Measurements from ENCODE around the gene KDM5B. TPM values are rescaled to one million over a fixed set of nuclear protein-coding genes. Genes with fewer than 3 reads are reported as not detected.
"Not testable (repeated sequence)": the region's sequence is repeated elsewhere in the genome, so short reads cannot be mapped to it uniquely, and the experiment has no call there.

Gene KDM5B
- polyA plus RNA-seq, 3 donors, result 3.4 to 12.5 (median 10.6) TPM

DNA sequence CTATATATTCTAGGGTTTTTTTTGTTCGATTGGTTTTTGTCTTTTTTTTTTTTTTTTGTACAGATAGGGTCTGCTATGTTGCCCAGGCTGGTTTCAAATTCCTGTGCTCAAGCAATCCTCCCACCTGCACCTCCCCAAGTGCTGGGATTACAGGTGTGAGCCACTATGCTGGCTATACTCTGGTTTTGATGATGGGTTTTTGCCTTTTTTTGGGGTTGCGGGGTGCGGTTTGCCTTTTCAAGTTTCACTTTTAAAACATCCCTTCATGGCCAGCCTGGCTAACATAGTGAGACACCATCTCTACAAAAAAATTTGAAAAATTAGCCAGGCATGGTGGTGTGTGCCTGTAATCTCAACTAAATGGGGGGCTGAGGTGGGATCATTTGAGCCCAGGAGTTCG lies 10.0 kb downstream of the KDM5B start:
- H3K36me3 ChIP-seq (replicated peaks in 1 of 2; ENCODE audit: control insufficient read depth in 1 of 2, insufficient read depth in 2 of 2, low read length in 2 of 2), result no peaks in the 10 kb centered on the region
- DNase-seq, result no peak
- Mint-ChIP-seq H3K4me1 (peaks cover 16% of the 10 kb centered on the region), H3K9me3 (peaks cover 0 to 2% (median 0%) of the 10 kb centered on the region in 7 donors), H3K27ac (no peak overlapping the region), H3K36me3 (peaks cover 0 to 6% of the 10 kb centered on the region in 2 donors), H3K4me3 (no peak overlapping the region), H3K27me3 (ENCODE audit: low read depth in 3 of 3) (peaks cover 0 to 2% (median 0%) of the 10 kb centered on the region in 3 donors)
- no peak overlapping the region for H3K4me3 ChIP-seq (replicated peaks in 1 of 3; ENCODE audit: low read depth in 2 of 3, low read length in 3 of 3)
- H4K20me1 ChIP-seq (ENCODE audit: insufficient read depth, low read length), result peaks cover 84% of the 10 kb centered on the region
- H3K9me3 ChIP-seq (replicated peaks in 1 of 2; ENCODE audit: control insufficient read depth in 1 of 2, insufficient read depth in 1 of 2, low read length in 2 of 2), result no peaks in the 10 kb centered on the region
- no peaks in the 10 kb centered on the region for H3K27me3 ChIP-seq (ENCODE audit: control insufficient read depth in 2 of 2, insufficient read depth in 2 of 2, low read length in 2 of 2)
- H2AFZ ChIP-seq (ENCODE audit: insufficient read depth, low read depth, low read length, poor library complexity, severe bottlenecking), result no peak overlapping the region
- peaks cover 83% of the 10 kb centered on the region for H3K79me2 ChIP-seq (ENCODE audit: insufficient read depth, low read length)
- no peak overlapping the region for H3K4me2 ChIP-seq (replicated peaks; ENCODE audit: extremely low read depth, low read length, poor library complexity, severe bottlenecking)
- no peak overlapping the region for H3K27ac ChIP-seq (ENCODE audit: low read depth in 1 of 2, low read length in 2 of 2)
- WGBS (ENCODE audit: insufficient coverage), result no CpG with 5 or more reads among the region's 4 CpGs
- H3K4me1 ChIP-seq (ENCODE audit: control insufficient read depth in 1 of 2, insufficient read depth in 2 of 2, low read length in 2 of 2), result peaks cover 6% of the 10 kb centered on the region in 2 donors
- TF ChIP-seq, protein P1, sequence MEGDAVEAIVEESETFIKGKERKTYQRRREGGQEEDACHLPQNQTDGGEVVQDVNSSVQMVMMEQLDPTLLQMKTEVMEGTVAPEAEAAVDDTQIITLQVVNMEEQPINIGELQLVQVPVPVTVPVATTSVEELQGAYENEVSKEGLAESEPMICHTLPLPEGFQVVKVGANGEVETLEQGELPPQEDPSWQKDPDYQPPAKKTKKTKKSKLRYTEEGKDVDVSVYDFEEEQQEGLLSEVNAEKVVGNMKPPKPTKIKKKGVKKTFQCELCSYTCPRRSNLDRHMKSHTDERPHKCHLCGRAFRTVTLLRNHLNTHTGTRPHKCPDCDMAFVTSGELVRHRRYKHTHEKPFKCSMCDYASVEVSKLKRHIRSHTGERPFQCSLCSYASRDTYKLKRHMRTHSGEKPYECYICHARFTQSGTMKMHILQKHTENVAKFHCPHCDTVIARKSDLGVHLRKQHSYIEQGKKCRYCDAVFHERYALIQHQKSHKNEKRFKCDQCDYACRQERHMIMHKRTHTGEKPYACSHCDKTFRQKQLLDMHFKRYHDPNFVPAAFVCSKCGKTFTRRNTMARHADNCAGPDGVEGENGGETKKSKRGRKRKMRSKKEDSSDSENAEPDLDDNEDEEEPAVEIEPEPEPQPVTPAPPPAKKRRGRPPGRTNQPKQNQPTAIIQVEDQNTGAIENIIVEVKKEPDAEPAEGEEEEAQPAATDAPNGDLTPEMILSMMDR (IDR thresholded peaks at IDR 0.05), result no peak
- no peak overlapping the region for H3K9ac ChIP-seq (ENCODE audit: insufficient read depth, low read length, poor library complexity, severe bottlenecking)
- intact Hi-C loops (cut with micrococcal nuclease), result no loop called here

DNA sequence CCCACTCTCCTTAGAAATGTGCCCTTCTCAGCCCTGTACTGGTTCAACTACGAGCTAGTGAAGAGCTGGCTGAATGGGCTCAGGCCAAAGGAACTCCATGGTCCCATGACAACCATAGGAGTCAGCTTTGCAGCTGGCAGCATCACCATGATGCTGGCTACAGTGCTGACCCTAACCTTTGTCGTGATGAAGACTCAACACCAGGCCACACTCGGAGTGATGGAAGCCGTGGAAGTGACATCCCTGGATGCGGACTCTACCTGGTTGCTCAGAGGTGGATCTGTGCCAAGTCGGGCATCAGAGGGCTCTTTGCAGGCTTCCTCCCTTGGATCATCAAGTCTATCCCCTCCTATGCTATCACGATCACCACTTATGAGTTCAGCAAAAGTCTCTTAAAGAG lies 11.6 kb downstream of the KDM5B start:
- Histone ChIP-seq H3K9ac (ENCODE audit: insufficient read depth, low read length, poor library complexity, severe bottlenecking) (no peak overlapping the region), H3K4me1 (ENCODE audit: control insufficient read depth in 1 of 2, insufficient read depth in 2 of 2, low read length in 2 of 2) (no peaks in the 10 kb centered on the region), H3K4me3 (replicated peaks in 1 of 3; ENCODE audit: low read depth in 2 of 3, low read length in 3 of 3) (no peak overlapping the region), H4K20me1 (ENCODE audit: insufficient read depth, low read length) (peaks cover 83% of the 10 kb centered on the region), H3K27me3 (ENCODE audit: control insufficient read depth in 2 of 2, insufficient read depth in 2 of 2, low read length in 2 of 2) (no peaks in the 10 kb centered on the region), H3K27ac (ENCODE audit: low read depth in 1 of 2, low read length in 2 of 2) (no peak overlapping the region), H3K9me3 (replicated peaks in 1 of 2; ENCODE audit: control insufficient read depth in 1 of 2, insufficient read depth in 1 of 2, low read length in 2 of 2) (no peaks in the 10 kb centered on the region), H3K4me2 (replicated peaks; ENCODE audit: extremely low read depth, low read length, poor library complexity, severe bottlenecking) (no peak overlapping the region), H3K79me2 (ENCODE audit: insufficient read depth, low read length) (peaks cover 82% of the 10 kb centered on the region), H2AFZ (ENCODE audit: insufficient read depth, low read depth, low read length, poor library complexity, severe bottlenecking) (no peak overlapping the region), H3K36me3 (replicated peaks in 1 of 2; ENCODE audit: control insufficient read depth in 1 of 2, insufficient read depth in 2 of 2, low read length in 2 of 2) (no peaks in the 10 kb centered on the region)
- H3K4me3 Mint-ChIP-seq, result no peak overlapping the region
- WGBS (ENCODE audit: insufficient coverage), result 94% methylated on average over 6 of the region's 7 CpGs
- intact Hi-C loops (cut with micrococcal nuclease), result no loop called here
- no peak overlapping the region for H3K27ac Mint-ChIP-seq
- peaks cover 0 to 2% (median 0%) of the 10 kb centered on the region in 7 donors for H3K9me3 Mint-ChIP-seq
- peaks cover 0 to 6% of the 10 kb centered on the region in 2 donors for H3K36me3 Mint-ChIP-seq
- no peak for DNase-seq
- peaks cover 8% of the 10 kb centered on the region for H3K4me1 Mint-ChIP-seq
- TF ChIP-seq, protein P1 (IDR thresholded peaks at IDR 0.05), result no peak
- peaks cover 0 to 2% (median 0%) of the 10 kb centered on the region in 3 donors for H3K27me3 Mint-ChIP-seq (ENCODE audit: low read depth in 3 of 3)

DNA sequence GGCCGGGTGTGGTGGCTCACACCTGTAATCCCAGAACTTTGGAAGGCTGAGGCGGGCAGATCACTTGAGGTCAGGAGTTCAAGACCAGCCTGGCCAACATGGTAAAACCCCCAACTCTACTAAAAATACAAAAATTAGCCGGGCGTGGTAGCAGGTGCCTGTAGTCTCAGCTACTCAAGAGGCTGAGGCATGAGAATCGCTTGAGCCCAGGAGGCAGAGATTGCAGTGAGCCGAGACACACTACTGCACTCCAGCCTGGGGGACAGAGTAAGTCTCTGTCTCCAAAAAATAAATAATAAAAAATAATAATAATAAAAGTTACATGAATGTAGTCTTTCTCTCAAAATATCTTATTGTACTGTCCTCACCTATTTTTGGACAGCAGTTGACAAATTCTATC lies 13.3 kb downstream of the KDM5B start:
- H3K4me2 ChIP-seq (replicated peaks; ENCODE audit: extremely low read depth, low read length, poor library complexity, severe bottlenecking); H3K27me3 Mint-ChIP-seq (ENCODE audit: low read depth in 3 of 3); H3K4me3 ChIP-seq (replicated peaks in 1 of 3; ENCODE audit: low read depth in 2 of 3, low read length in 3 of 3); H3K4me1 ChIP-seq (ENCODE audit: control insufficient read depth in 1 of 2, insufficient read depth in 2 of 2, low read length in 2 of 2); H3K27ac ChIP-seq (ENCODE audit: low read depth in 1 of 2, low read length in 2 of 2); H3K36me3 ChIP-seq (replicated peaks in 1 of 2; ENCODE audit: control insufficient read depth in 1 of 2, insufficient read depth in 2 of 2, low read length in 2 of 2); H3K9me3 Mint-ChIP-seq; H3K9ac ChIP-seq (ENCODE audit: insufficient read depth, low read length, poor library complexity, severe bottlenecking); H3K9me3 ChIP-seq (replicated peaks in 1 of 2; ENCODE audit: control insufficient read depth in 1 of 2, insufficient read depth in 1 of 2, low read length in 2 of 2); H2AFZ ChIP-seq (ENCODE audit: insufficient read depth, low read depth, low read length, poor library complexity, severe bottlenecking); intact Hi-C loops (cut with micrococcal nuclease); H3K4me3 Mint-ChIP-seq; H3K27ac Mint-ChIP-seq; H3K36me3 Mint-ChIP-seq; H3K27me3 ChIP-seq (ENCODE audit: control insufficient read depth in 2 of 2, insufficient read depth in 2 of 2, low read length in 2 of 2); DNase-seq: not testable (repeated sequence)
- peaks cover 71% of the 10 kb centered on the region for H3K79me2 ChIP-seq (ENCODE audit: insufficient read depth, low read length)
- peaks cover 85% of the 10 kb centered on the region for H4K20me1 ChIP-seq (ENCODE audit: insufficient read depth, low read length)
- H3K4me1 Mint-ChIP-seq, result peaks cover 10% of the 10 kb centered on the region
- 100% methylated on average over 3 of the region's 6 CpGs for WGBS (ENCODE audit: insufficient coverage)

Data from CD14-positive monocyte (primary cell).